HL-60/S4 (cell line): ENCODE results near the gene STK35.

ENCODE experiments used
- in situ Hi-C: fragments of 300-500 bp; cut with MboI; formaldehyde crosslinking; loops from 2 replicates; pipeline ENCODE4 v1.14.3; 2022; ENCODE audit warnings: low sequenced_read_pairs

STK35 gene

DNA sequence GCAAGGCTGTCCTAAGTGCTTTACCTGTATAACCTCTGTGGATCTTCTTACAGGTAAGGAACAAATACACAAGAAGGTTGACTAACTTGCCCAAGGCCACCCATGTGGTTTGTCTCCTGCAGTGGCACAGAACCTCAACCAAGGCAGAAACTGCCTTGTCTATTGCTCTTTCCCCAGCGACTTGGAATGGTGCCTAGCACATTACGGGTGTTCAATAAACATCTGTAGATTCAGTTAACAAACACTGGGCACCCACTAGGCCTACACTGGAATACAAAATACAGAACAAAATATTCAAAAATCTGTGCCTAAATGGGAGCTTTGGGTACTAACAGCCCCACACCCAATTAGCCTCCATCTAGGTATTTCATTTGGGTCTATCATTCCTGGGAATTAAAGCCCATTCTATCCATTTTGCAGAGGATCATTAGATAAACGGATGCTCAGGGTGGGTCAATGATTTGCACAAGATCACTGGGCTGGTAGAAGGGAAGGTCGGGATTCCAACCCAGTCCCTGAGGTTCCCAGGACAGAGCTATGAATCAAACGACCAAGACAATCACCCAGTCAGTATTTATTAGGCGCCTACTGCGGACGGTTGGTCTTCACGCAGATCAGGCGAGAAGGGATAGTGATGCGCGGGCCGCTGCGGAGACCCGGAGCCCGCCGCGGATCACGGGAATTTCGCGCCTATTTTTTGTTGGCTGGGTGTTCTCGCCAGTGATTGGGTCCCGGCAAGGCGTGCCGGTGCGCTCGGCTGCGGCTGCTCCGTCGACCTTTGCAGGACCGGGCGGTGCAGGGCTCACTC is at the start of gene STK35:
Gene STK35 (plus strand): TSS at position 771 of the 808 bp plus-strand sequence. CDS start 55 bp downstream, outside the sequence.
- in situ Hi-C loops, result no loop called here

DNA sequence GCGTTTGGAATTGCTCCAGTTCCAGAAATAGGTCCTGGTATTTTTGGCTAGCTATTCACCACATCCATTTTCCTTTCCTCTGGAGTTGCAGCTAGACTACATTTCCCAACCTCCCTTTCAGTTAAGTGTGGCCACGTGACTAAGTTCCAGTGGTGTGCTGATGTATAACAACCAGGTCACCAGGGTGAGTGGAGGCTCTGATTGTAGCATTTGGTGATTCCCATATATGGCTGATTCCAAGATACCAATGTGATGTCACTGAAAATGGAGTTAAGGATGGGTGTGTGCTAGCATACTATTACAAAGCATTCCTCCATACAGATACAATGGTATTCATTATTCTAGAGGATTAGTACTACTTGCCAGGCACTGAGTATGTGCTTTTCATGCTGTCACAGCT is 49.7 kb upstream of the STK35 start:
- in situ Hi-C loops, result no loop called here

DNA sequence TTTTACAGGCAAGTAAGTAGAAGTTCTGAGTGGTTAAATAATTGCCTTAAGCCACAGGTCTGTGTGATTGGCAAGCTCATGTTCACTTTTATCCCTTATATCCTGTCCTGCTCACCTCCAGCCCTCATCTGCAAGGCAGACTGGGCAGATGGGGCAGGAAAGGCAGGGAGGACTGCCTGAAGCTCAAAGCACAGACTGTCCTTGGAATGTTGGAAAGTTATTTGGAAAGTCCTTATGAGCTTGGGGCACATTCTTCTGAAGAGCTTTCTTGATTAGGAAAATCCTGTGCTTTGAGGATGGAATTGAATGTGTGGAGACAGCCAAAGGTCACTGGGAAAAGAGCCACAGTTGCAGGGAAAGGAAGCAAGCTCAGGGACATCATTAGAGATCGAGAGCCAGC is 48.9 kb upstream of the STK35 start:
- in situ Hi-C loops, result no loop called here

DNA sequence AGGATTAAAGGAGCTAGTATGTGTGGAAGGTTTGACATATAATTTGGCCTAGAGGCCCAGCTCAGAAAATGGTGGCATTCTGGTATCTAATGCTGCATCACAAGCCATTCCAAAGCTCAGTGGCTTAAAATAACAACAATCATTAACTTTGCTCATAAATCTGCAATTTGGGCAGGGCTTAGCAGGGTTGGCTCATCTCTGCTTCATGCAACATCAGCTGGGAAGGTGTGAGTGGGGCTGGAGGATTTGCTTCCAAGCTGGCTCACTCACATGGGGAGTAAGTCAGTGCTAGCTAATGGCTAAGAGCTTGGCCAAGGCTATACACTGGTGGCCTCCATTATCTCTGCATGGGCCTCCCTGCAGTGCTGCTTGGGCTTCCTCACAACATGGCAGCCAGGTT is 48.0 kb upstream of the STK35 start:
- in situ Hi-C loops, result no loop called here

DNA sequence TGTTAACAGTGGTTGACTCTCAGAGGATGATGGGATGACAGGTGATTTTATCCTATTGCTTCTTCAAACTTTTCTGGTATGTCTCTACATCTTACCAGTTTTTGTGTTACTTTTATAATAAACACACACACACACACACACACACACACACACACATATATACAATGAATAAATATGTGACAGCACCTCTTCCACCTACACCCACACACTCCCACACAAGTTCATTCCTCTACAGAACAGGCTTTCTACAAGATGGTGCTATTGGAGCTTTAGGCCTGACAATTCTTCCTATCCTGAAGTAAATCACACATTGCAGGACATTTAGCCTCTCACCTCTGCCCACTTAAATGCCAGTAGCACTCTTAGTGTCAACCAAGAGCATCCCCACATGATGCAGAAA is 46.7 kb upstream of the STK35 start:
- in situ Hi-C loops, result no loop called here

DNA sequence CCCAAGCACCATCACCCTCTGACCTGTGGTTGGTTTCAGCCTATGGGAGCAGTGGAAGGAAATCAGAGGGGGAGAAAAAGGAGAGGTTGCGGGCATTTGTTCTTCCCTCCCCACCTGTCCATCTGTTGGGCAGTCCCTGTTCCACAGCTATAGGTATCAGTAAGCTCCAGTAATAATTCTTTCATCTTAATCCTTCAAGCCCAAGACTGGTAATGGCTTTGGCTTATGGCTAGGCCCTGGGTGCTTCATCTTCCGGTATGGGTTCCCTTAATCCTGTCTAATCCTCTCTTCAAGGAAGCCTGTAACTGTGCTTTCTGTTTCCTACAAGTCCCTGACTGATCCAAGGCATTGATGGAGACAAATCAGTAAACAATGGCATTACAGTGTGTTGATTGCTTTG is 42.2 kb upstream of the STK35 start:
- in situ Hi-C loops, result no loop called here

DNA sequence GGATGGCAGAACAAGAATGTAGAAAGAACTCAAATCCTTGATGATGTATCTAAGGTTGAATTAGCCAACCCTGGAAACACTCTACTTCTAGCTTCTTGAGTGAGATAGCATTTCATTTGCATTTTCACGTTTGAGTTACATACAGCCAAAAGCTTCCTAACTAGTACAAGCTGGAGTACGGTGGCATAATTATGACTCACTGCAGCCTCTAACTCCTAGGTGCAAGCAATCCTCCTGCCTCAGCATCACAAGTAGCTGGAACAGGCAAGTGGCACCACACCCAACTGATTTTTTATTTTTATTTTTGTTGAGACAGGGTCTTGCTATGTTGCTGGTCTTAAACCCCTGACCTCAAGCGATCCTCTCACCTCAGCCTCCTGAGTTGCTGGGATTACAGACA is 36.5 kb upstream of the STK35 start:
- in situ Hi-C loops, result no loop called here

DNA sequence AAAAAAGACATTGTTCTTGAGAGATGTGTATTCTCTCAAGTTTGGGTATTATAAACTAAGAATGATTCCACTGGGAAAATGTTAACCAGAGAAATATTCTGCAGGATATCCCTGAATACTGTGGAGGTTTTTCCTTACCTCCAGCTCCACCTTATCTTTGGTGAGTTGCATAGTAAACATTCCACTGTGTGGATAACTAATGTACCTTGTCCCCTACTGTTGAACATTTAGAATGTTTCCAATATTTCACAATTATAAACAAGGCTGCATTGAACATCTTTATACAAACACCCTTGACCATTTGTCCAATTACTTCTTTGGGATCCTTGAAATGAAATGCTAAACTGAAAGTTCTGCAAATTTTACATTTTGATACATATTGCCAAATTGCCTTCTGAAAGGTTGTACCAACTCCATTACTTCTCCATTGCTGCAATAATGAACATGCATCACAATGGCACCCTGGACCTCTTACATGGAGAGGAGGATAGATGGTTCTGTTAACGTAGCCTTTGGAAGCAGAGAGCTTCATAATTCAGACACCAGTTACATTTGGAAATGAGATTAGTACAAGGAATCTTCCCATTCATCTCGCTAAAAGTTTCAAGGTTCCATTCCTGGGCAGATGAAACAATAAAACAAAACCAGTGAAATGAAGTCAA is 35.0 kb upstream of the STK35 start:
- in situ Hi-C loops, result no loop called here

DNA sequence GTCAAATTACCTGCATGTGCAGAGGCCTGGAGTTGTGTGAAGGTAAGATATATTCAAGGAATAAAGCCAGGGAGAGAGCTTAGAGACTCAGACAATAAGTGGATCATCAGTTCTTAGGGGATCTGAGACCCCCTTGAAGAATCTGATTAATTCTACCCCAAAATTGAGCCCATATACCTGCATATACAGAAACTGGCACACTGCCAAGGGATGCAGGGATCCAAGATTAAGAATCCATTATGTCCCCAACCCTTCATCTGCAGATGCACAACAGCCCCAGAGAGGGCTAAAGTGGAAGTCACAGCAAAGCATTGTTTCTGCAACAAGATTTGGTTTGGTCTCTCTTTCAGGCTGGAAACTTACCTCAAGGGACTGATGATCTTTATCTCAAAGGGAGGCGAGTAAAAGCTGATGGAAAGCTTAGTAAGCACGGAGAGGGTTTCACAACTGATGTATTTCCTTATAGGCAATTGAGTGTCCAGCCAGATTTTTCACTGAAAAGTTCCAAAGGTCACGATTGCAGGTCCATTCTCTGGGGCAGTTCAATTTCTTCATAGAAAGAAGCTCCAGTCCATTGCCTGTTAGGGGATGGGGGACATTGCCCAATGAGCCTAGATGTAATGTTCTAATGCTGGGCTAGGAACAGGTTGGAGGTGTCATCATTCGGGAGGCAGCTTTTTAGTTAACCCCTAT is 20.9 kb upstream of the STK35 start:
- in situ Hi-C loops, result loop anchor here (25.0 kb wide), 1 partner anchor 293 kb away; no protein-coding TSS in a partner anchor

DNA sequence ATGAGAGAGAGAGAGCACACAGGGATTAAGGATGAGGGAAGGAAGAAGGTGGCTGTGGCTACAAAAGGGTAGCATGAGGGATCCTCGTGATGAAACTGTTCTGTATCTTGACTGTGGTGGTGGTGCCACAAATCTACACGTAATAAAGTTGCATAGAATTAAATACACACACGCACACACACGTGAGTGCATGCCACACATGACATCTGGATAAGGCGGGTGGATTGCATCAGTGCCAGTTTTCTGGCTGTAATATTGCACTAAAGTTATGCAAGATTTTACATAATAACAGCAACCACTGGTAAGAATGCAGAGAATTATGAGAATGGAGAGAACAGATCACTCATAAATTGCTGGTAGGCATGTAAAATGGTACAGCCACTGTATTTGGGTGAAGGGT is 16.9 kb upstream of the STK35 start:
- in situ Hi-C loops, result loop anchor here (25.0 kb wide), 1 partner anchor 297 kb away; no protein-coding TSS in a partner anchor

DNA sequence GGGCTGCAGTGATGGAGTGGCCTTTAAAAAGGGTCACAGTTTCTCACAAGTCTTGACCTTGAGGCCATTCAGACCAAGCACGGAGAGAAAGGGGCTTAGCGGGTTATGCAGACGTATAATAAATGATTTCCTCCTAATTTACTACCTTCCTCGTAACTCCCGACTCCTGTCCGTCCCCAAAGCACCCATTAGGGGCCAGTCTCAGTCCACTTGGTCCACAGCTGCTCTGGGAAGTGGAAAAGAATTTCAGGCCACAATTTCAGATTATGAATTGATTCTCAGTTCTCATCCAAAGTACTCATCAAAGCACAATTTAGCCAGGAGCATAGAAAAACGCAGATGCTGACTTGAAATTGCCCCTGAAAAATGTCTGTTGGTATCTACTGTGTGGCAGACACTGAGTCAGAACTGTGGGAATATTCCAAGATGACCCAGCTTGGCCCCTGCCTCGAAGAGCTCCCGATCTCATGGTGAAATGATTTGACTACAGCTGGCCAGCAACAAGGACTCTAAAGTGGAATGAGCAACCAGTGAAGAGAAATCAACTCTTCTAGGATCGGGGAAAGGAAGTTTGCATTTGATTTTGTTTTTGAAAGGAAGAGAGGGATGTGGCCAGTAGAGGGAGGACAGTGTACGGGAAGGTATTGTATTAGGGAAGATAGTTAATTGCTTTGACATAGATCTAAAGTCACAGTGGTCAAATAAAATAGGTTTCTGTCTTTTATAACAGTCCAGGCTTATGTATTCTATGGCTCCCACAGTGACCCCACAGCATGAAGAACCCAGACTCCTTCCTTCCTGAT is 15.2 kb upstream of the STK35 start:
- in situ Hi-C loops, result loop anchor here (25.0 kb wide), 1 partner anchor 299 kb away; no protein-coding TSS in a partner anchor

DNA sequence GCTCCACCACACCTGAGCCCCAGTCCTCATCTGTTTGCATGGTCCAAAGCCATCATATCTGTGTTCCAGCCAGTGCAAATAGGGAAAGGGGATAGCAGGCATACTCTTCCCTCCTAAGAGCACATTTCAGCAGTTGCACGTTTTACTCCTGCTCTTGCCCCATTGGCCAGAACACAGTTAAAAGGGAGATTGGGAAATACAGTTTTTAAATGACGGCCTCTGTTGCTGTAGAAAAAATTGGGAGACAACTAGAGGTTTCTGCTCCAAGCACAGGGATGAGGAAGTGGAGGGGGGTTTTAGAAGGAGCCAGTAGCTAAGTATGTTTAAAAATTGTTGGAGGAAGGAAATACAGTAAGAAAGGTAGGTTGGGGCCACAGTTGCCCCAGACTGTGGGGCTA is 14.6 kb upstream of the STK35 start:
- in situ Hi-C loops, result loop anchor here (25.0 kb wide), 1 partner anchor 300 kb away; no protein-coding TSS in a partner anchor

DNA sequence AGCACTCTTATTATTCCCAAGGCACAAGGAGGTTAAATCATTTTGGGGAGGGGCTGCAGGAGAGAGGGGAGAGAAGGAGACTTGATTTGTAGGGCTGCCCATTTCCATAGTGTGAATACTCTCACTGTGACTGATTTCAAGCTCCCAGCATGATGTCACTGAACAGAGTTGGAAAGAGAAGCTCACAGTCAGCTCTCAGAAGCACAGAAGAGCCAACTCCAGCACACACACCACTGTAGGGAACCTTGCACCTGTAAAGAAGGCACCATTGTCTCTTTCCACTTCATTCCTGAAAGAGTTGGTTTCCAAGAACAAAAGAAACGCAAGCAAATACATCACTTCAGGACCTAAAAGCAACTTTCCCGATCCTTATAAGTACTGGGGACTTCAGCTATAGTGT is 12.7 kb upstream of the STK35 start:
- in situ Hi-C loops, result loop anchor here (25.0 kb wide), 1 partner anchor 302 kb away; no protein-coding TSS in a partner anchor

DNA sequence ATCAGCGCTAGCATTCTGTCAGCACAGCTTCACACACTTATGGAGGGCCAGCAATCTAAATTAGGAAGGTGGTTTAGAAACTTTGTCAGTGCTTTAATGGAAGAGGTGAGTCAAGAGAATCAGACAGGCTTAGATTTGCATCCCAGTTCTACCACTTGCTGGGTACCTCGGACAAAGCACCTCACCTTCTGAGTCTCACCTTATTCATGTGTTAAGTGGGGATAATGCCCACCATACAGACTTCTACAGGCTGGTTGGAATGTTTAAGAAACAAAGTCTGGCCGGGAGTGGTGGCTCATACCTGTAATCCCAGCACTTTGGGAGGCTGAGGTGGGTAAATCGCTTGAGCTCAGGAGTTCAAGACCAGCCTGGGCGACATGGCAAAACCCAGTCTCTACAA is 12.2 kb upstream of the STK35 start:
- in situ Hi-C loops, result loop anchor here (25.0 kb wide), 1 partner anchor 302 kb away; no protein-coding TSS in a partner anchor

DNA sequence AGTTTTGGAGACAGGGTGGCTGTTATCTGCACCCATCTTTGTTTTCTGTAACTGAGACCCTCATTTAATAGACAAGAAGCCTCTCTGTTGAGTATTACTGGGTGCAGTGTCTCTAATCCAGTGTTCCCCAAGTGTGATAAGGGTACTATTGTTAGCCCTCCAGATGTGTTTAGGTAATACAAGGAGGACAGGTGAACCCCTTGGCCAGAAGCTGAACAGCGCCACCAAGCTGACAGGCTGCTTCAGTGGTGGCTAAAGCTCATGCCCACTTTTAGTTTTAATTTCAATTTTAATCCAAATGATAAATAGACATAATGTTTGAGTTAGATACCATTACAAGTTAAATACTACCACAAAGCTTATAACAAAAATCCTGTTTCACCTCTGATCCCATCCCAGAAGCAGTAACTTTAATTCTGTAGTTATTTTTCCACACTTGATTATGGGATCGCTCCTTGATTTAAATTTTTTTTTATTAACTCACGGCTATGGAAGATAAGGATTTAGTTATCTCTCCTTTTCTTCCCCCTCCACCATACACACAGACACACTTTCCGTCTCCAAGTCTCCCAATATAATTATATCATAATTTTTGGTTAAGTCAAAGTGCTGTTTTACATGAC is 8.4 kb upstream of the STK35 start:
- in situ Hi-C loops, result loop anchor here (25.0 kb wide), 1 partner anchor 306 kb away; no protein-coding TSS in a partner anchor

DNA sequence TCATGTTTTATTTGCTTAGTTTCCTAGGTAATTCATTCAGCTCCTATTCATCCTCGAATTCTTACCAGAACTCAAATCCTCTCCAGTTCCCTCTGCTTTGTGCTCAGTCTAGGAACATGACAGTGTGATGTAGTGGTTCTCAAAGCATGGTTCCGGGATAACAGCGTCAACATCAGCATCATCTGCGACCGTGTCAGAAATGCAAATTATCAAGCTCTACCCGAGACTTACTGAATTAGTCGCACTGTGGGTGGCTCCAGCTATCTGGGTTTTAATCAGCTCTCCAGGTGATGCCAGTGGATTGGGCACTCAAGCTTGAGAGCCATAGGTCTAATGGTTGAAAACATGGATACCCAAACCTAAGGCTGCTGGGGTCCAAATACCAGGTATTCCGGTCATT is 7.7 kb upstream of the STK35 start:
- in situ Hi-C loops, result loop anchor here (25.0 kb wide), 1 partner anchor 307 kb away; no protein-coding TSS in a partner anchor

DNA sequence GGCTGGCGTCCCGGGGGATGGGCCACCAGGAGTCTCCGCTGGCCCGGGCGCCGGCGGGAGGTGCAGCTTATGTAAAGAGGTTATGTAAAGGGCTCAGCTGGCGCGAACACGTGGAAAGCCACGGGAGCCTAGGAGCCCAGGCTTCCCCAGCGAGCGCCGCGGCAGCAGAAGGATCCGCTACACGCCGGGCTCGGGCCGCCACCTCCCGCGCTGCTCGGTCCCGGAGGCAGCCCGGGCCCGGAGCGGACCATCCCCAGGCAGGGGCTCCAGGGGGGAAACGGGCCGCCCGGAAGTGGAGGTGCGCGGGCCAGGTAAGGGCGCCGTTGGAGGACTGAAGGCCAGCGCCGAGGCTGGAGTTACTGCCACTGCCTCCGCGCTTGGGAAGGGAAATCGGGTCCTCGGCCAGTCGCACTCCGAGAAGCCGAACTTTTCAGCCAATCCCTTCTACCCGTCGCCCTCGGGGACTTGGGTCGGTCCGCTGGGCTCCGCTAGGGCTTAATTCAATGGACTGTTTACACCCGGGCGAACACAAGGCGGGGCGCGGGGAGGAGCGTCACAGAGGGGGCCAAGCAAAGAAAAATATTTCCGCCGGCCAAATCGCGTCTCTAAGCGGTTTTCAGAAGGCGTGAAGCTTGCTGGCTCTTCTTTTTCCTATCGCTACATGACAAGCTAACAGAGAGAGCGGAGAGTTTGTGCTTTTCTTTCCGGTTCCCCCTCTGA is 398 bp downstream of the STK35 start:
- in situ Hi-C loops, result no loop called here

DNA sequence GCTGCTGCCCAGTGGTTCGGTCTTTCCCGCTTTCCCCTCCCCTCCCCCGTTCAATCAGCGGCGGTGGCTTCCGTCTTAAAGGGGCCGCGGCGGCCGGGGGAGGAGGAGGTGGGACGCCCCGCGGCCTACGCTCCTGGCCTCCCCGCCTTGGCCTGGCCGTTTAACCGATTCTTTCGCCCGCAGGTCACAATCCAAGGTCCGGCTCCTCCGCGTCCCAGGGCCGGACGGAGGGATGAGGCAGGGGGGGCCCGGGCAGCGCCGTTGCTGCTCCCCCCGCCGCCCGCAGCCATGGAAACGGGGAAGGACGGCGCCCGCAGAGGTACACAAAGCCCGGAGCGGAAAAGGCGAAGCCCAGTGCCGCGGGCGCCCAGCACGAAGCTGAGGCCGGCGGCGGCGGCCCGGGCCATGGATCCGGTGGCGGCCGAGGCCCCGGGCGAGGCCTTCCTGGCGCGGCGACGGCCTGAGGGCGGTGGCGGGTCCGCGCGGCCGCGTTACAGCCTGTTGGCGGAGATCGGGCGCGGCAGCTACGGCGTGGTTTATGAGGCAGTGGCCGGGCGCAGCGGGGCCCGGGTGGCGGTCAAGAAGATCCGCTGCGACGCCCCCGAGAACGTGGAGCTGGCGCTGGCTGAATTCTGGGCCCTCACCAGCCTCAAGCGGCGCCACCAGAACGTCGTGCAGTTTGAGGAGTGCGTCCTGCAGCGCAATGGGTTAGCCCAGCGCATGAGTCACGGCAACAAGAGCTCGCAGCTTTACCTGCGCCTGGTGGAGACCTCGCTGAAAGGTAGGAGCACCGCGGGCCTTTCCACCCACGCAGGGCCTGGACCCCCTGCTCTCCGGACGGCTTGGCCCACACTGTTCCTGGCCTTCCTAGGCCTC is 1.2 kb downstream of the STK35 start:
- in situ Hi-C loops, result no loop called here
